Thyroid gland (tissue), 4 donors: Measurements from ENCODE around the gene KLK14. TPM values are rescaled to one million over a fixed set of nuclear protein-coding genes. Genes with fewer than 3 reads are reported as not detected.

ENCODE experiments used
- DNase-seq, 2 donors: peaks; one replicate each; pipeline ENCODE4 v3.0.0-alpha.2; 2019
- H3K27ac ChIP-seq, 3 donors: fragments of 200-600 bp; sonication (generic); 1 replicate in 2 of 3; 2 replicates in 1 of 3; pipeline ENCODE4 v1.5.1; 2016 to 2019; ENCODE audit warnings: mild to moderate bottlenecking in 1 of 3, moderate library complexity in 1 of 3
- H3K27me3 ChIP-seq: fragments of 200-600 bp; sonication (generic); one replicate; pipeline ENCODE4 v1.5.1; 2019
- H3K36me3 ChIP-seq, 2 donors: fragments of 200-600 bp; sonication (generic); one replicate each; pipeline ENCODE4 v1.5.1; 2016 to 2019
- H3K4me1 ChIP-seq, 2 donors: fragments of 200-600 bp; sonication (generic); one replicate each; pipeline ENCODE4 v1.5.1; 2017 to 2019
- H3K4me3 ChIP-seq, 3 donors: fragments of 200-600 bp; sonication (generic); replicated peaks in 1 of 3; 1 replicate in 2 of 3; 2 replicates in 1 of 3; pipeline ENCODE4 v1.5.1; 2016; ENCODE audit warnings: mild to moderate bottlenecking in 1 of 3
- H3K9me3 ChIP-seq: fragments of 200-600 bp; sonication (generic); one replicate; pipeline ENCODE4 v1.5.1; 2017
- POLR2A ChIP-seq, 2 donors: fragments of 450-650 bp; IDR thresholded peaks; one replicate each; pipeline ENCODE4 v1.6.1; 2017; ENCODE audit warnings: antibody characterized with exemption in 2 of 2, mild to moderate bottlenecking in 2 of 2, moderate library complexity in 1 of 2
- WGBS, 2 donors: methylation state at CpG; one replicate each; pipeline ENCODE4 v1.1.5; 2017; 5-methylcytosine and 5-hydroxymethylcytosine counted together
- intact Hi-C: fragments of 100-400 bp; cut with DNase I; formaldehyde crosslinking; loops from one replicate; pipeline ENCODE4 v1.15.1; 2023
- total RNA-seq, 4 donors: library from RNA; depleted of rRNA; stranded (reverse); fragments of >200 nt; gene quantifications; one replicate each; pipeline ENCODE4 v1.2.3, GENCODE V29; 2016
- TF ChIP-seq, protein P1 (sequence below), 6 experiments: fragments of 200-600 bp in 3 of 6; fragments of 450-650 bp in 3 of 6; sonication (generic) in 3 of 6; IDR thresholded peaks; one replicate each; pipeline ENCODE4 v1.5.1; 2016 to 2019; ENCODE audit warnings: antibody characterized with exemption in 6 of 6, mild to moderate bottlenecking in 2 of 6, inconsistent platforms in 1 of 6, moderate library complexity in 1 of 6

The KLK14 gene
- total RNA-seq, 4 donors from 2014 or later, result not detected

DNA sequence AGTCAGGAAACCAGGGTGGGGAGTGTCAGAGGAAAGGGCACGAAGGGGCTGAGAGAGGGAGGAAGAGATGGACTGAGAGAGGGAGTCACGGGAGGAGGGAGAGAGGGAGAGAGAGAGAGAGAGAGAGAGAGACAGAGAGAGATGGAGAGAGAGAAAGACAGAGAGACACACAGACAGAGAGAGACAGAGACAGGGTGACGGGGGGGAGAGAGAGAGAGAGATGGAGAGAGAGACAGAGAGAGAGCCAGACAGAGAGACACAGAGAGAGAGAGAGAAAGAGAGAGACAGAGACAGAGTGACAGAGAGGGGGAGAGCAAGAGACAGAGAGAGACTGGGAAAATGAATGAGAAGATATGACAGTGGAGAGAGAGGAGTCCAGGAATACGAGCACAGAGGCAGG lies 494 bp upstream of the KLK14 start:
- Histone ChIP-seq H3K27ac (no peak overlapping the region), H3K4me3 (no peak overlapping the region), H3K9me3 (no peaks in the 10 kb centered on the region), H3K36me3 (no peaks in the 10 kb centered on the region), H3K4me1 (no peaks in the 10 kb centered on the region), H3K27me3 (no peaks in the 10 kb centered on the region)
- TF ChIP-seq, protein P1, sequence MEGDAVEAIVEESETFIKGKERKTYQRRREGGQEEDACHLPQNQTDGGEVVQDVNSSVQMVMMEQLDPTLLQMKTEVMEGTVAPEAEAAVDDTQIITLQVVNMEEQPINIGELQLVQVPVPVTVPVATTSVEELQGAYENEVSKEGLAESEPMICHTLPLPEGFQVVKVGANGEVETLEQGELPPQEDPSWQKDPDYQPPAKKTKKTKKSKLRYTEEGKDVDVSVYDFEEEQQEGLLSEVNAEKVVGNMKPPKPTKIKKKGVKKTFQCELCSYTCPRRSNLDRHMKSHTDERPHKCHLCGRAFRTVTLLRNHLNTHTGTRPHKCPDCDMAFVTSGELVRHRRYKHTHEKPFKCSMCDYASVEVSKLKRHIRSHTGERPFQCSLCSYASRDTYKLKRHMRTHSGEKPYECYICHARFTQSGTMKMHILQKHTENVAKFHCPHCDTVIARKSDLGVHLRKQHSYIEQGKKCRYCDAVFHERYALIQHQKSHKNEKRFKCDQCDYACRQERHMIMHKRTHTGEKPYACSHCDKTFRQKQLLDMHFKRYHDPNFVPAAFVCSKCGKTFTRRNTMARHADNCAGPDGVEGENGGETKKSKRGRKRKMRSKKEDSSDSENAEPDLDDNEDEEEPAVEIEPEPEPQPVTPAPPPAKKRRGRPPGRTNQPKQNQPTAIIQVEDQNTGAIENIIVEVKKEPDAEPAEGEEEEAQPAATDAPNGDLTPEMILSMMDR (IDR thresholded peaks at IDR 0.05), result no peak
- no peak for TF ChIP-seq POLR2A (IDR thresholded peaks at IDR 0.05)
- intact Hi-C loops, result no loop called here
- no peak for DNase-seq
- 41 to 48% methylated on average over 4 of the region's 4 CpGs for WGBS, 2 donors

GRCh38 chr19:51081476-51081875 lies 1.2 kb downstream of the KLK14 start:
- no peak for DNase-seq
- Histone ChIP-seq H3K4me1 (no peaks in the 10 kb centered on the region), H3K36me3 (no peaks in the 10 kb centered on the region), H3K27ac (no peak overlapping the region), H3K9me3 (no peaks in the 10 kb centered on the region), H3K27me3 (no peaks in the 10 kb centered on the region), H3K4me3 (no peak overlapping the region)
- no peak for TF ChIP-seq POLR2A (IDR thresholded peaks at IDR 0.05)
- intact Hi-C loops, result no loop called here
- 85 to 90% methylated on average over 12 to 13 of the region's 14 CpGs for WGBS, 2 donors

DNA sequence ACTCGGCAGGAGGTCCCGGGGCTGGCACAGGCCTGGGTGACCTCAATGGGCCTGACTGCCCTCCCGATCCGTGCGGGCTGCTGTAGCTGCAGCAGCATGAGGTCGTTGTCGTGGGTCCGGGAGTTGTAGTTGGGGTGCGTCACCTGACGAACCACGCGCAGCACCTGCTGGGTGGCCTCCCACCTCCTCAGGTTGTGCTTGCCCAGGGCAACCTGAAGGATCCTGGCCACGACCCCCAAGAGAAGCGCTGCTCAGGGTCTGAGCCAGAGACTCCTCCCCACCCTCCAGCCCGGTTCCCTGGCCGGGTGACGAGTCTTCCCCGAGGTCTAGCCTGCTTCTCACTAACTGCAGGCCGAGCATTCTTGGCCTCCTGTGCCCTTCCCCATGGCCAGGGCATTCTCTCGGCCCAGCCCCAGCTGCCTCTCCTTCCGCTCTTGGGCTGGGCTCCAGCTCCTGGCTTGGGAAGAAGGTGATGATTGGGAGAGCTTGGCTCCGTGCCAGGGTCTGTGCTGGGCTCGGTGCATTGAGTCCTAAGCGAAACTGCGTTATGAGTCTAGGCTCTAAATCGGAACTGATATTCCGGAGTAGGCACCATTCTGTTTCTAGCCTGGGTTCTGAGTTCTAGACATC lies 3.1 kb downstream of the KLK14 start:
- no peak for DNase-seq
- Histone ChIP-seq H3K27me3 (no peaks in the 10 kb centered on the region), H3K4me3 (no peak overlapping the region), H3K36me3 (no peaks in the 10 kb centered on the region), H3K4me1 (no peaks in the 10 kb centered on the region), H3K9me3 (no peaks in the 10 kb centered on the region), H3K27ac (no peak overlapping the region)
- intact Hi-C loops, result no loop called here
- TF ChIP-seq POLR2A (IDR thresholded peaks at IDR 0.05), result no peak
- TF ChIP-seq, protein P1 (IDR thresholded peaks at IDR 0.05), result no peak
- 70 to 73% methylated on average over 8 to 23 of the region's 27 CpGs for WGBS, 2 donors

- TF ChIP-seq POLR2A (IDR thresholded peaks at IDR 0.05), result no peak
- TF ChIP-seq, protein P1 (IDR thresholded peaks at IDR 0.05), result no peak
- no peak overlapping the region for H3K4me3 ChIP-seq
- WGBS, 2 donors, result 94 to 95% methylated on average over 6 of the region's 6 CpGs
- no peaks in the 10 kb centered on the region for H3K27me3 ChIP-seq
- no peaks in the 10 kb centered on the region for H3K9me3 ChIP-seq
- H3K36me3 ChIP-seq, result no peaks in the 10 kb centered on the region
- H3K4me1 ChIP-seq, result no peaks in the 10 kb centered on the region
- intact Hi-C loops, result no loop called here
- no peak overlapping the region for H3K27ac ChIP-seq
- no peak for DNase-seq
Measured at GRCh38 chr19:51078731-51079130, 4.0 kb downstream of the KLK14 start.

DNA sequence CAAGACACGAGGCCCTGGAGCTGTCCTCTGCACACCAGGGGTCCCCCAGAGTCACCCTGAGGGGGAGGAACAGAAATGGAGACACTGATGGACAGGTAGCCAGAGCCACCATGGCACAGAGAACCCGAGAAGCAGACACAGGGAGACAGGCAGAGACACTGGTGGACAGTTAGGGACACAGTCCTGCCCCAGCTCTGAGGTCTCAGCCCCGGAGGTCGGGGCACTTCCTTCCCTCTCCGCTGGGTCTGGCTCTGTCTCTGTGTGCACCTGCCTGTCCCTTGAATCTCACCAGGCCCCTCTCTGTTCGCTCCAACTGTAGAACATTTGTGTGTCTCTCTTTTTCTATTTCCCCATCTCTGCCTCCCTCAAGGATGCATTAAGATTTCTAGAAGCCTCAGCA lies 4.6 kb downstream of the KLK14 start:
- intact Hi-C loops, result no loop called here
- H3K27ac ChIP-seq, result no peak overlapping the region
- TF ChIP-seq, protein P1 (IDR thresholded peaks at IDR 0.05), result no peak
- no peak for TF ChIP-seq POLR2A (IDR thresholded peaks at IDR 0.05)
- no peak for DNase-seq
- H3K4me3 ChIP-seq, result no peak overlapping the region
- H3K27me3 ChIP-seq, result no peaks in the 10 kb centered on the region
- H3K36me3 ChIP-seq, result no peaks in the 10 kb centered on the region
- 72 to 77% methylated on average over 6 of the region's 6 CpGs for WGBS, 2 donors
- no peaks in the 10 kb centered on the region for H3K9me3 ChIP-seq
- H3K4me1 ChIP-seq, result no peaks in the 10 kb centered on the region
